GM19238 (cell line): ENCODE measurements around the gene MACC1.

ENCODE experiments used
- DNase-seq: peaks from one replicate; pipeline ENCODE4 v3.0.0; 2011; ENCODE audit warnings: low spot score; ENCODE audit not compliant: insufficient read length

The MACC1 gene

DNA sequence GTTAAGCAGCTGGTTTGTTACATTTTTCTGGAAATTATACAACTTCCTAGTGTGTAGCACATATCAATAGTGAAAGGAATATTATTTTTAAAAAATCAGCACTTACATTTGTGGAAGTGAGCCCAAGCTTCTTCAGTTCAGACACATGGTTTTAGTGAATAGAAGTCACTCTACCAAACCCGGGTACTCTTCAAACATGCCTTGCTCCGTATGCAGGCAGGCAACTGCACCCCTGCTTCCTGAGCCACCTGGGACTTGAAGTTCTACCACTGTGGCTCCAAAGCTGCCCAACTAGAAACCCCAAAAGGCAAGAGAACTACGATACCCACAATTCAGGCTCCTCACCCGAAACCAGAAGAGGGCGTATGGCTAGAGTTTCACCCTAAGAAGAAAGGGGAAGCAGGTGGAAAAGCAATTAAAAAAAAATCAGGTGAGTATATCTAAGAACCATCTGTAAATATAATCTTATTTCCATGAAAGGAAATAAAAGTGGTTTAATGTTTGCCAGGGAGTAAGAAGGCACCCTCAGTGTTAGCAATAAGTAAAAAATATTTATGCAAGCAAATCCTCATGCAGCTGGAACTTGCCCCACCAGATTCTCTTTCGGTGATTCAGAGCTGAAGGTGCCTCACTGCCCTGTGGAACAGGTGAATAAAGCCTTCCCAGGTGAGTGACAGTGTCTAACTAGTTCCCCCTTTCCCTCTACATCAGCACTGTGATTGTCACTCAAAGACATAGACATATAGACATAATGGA is at the start of gene MACC1:
Gene MACC1 (minus strand): TSS at position 192 of the 756 bp plus-strand sequence. CDS start 55,522 bp downstream, outside the sequence.
- no peak for DNase-seq

DNA sequence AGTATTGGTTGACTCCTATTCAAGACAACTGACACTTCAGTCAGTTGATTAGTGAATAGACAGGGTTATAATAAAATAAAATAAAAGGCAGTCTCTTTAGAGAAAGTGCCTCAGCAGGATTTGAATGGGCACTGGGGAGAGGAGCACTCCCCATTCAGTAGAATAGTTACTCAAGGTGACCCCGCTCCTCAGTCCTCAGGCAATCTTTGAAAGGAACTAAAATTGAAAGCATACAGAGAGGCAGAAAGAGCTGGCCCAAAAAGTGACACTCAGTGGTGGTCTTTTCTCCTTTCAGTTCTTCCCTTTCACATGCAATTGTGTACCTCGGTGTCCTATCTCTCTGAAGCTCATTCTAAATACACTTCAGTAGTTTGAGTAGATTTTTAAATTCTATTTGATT is 47.4 kb upstream of the MACC1 start:
- no peak for DNase-seq

GRCh38 chr7:20260223-20260622 is 43.0 kb upstream of the MACC1 start:
- DNase-seq = no peak

GRCh38 chr7:20257212-20257611 is 40.0 kb upstream of the MACC1 start:
- no peak for DNase-seq

DNA sequence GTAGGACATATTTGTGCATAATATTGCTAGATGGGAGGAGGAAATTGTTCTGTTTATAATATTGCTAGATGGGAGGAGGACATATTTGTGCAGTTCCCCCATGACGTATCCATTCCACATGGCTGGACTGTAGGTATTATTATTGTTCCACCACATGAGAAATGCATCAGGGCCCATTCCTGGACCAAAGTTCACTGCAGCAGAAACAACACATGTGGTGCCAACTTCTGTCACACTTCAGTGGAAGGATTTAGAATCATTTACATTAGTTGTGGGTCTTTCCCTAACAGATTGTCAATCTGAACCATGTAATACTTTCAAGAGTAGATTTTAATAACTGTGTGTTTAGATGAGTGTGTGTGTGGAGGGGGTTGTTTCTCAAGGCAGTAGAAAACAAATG is 32.7 kb upstream of the MACC1 start:
- no peak for DNase-seq

DNA sequence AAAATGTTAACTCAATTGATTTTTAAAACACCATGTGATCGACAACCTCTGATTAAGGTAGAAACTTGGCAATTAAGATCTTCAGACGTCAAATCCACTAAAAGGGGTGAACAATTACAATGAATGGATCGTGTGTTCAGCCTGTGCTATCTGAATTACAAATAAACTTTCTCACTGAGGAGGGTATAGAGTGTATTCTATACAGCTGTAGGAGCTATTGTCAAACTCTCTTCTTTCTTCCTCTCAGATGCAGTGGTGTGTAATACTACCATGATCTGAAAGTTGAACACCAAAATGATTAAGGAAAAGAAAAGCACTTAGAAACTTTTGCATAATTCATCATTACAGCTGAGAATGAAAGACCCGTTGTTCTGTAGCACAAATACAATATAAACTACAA is 32.2 kb upstream of the MACC1 start:
- DNase-seq = no peak

DNA sequence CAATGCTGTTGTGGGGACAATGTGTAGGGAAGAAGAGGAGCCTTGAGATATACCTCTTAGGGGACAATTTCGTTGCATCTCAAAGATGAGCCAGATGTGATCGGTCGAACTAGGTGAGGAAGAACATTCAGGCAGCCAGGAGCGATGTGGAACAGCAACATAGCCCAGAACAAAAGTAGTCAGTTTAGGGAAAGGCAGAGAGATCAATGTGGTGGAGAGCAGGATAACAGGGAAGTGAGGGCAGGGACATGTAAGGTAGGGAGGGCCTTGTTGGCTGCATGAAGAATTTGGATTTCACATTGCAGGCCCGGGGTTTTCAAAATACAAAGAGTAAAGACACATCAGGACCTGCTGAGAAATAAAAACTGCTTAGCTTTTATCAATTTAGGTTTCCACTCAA is 29.1 kb upstream of the MACC1 start:
- no peak for DNase-seq

GRCh38 chr7:20244334-20245120 is 27.3 kb upstream of the MACC1 start:
- DNase-seq = no peak

- no peak for DNase-seq
Measured at GRCh38 chr7:20241911-20242261, 24.7 kb upstream of the MACC1 start.

- no peak for DNase-seq
Measured at GRCh38 chr7:20241194-20241910, 24.2 kb upstream of the MACC1 start.

DNA sequence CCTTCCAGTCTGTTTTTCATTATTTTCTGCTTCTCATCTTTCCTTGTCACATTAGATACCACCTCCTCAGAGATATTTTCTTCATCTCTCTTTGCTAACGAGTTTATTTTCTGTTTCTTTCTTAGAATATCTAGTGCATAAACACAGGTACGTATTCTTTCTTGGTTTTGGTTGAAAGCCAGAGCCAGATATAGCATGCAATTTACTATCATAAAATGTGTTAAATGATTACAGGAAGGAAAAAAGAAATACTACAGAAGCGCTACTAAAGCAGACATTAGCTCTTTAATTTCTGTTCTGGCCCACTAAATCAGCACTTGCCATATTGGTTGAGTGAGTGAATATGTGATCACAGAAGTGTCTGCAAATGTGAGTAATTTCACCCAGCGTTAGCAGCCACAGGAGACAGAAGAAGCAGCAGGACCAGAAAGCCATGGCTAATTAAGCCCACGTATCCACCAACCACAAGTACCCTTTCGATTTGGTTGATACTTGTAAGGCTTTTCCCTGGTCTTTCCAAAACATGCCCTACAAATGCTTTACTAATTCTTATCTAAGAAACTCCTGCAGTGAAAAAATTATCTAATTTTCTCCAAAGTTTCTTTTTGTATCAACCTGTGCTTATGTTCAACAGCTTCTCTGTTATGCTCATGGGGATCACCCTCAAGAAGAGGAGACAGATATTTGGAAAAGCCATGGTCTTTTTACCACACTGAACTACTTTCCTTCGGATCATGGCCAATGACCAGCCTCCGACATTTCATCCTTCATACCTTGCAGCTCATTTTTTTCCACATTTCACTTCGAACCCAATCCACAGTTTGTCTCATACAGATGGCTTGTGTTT is 23.1 kb upstream of the MACC1 start:
- DNase-seq = no peak

GRCh38 chr7:20238754-20239324 is 21.7 kb upstream of the MACC1 start:
- DNase-seq = no peak

DNA sequence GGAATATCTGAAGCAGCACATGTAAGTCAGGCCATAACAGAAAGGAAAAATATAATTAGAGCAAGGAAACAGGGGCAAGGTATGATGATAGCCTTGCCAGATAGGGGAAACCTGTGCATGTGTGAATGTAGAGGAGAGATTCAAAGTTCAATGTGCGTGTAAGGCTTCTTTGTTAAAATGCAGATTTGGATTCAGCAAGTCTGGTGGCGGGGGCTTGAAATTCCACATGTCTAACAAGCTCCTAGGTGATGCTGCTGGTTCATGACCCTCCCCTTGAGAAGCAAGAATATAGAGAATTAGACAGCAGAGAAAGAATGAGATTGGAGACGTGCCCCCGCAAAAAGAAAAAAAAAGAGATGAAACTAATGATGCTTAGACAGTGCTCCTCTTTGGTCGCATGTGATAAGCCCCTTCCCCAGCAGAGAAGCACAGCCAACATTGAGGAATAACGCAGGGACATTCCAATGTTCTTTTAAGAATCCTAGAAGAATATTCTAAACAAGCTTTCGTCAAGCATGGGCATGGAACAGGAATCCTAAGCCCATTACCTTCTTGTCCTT is 21.1 kb upstream of the MACC1 start:
- DNase-seq = no peak

GRCh38 chr7:20237464-20238193 is 20.4 kb upstream of the MACC1 start:
- DNase-seq = no peak

DNA sequence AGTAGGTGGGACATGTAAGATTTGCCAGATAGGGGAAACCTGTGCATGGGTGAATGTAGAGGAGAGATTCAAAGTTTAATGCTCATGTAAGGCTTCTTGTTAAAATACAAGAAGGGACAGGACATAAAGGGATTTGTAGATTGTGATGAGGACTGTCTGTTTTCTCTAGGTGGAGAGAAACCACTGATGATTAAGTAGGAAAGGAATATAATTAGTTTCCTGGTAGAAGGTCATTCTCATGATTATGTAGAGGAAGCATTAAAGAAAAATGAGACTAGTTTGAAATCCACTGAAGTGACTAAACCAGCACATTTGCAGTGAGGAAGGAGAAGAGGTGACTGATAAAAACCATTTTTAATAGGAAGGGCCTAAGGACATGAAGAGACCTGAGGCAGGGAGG is 19.6 kb upstream of the MACC1 start:
- no peak for DNase-seq

DNA sequence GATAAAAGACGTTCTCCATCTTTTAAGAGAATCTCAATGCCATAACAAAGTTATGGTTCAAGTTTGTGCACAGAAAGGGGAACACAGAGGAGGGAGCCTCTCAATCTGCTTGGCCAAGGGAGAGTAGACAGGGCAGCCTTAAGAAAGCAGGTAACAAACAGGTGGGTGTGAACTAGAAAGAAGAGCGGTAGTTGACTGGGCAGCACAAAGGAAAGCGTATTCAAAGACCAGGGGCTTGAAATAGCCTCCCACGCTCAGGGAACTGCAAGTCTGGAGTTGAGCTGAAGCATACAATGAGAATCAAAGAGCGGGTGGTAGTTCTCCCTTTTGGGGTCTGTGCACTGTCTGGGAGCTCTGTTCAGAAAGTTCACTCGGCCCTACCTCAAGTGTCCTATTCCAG is 18.9 kb upstream of the MACC1 start:
- no peak for DNase-seq

DNA sequence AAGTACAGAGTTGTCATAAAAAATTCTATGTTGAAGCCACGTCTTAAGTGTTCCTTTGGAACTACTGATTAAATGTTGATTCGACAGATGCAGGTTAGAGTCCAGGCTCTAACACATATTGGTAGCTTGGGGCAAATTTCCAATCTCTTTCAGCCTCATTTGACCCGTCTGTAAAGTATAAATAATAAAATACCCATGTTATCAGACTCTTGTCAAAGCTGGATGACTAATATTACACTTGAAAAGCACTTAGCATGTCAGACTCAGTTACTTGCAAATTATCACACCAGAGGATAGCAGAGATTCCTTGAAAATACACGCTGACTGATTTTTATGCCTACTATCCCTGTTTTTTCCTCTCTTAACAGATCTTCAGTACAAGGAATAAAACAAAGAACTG is 18.1 kb upstream of the MACC1 start:
- no peak for DNase-seq

- no peak for DNase-seq
Measured at GRCh38 chr7:20233362-20233761, 16.2 kb upstream of the MACC1 start.

- DNase-seq = no peak
Measured at GRCh38 chr7:20232848-20233247, 15.7 kb upstream of the MACC1 start.
